Large intestine (tissue), 3 donors: ENCODE measurements around the gene NMNAT2. TPM values are rescaled to one million over a fixed set of nuclear protein-coding genes. Genes with fewer than 3 reads are reported as not detected.
A peak's percentile ranks its signal among the peaks of the same experiment; 100 is the strongest.

Experiments used
- DNase-seq, 2 donors: peaks; one replicate each; pipeline versions ENCODE4 v3.0.0 to v3.0.0-alpha.2; 2013
- H3K27ac ChIP-seq: one replicate; pipeline ENCODE4 v1.5.1; 2013; ENCODE audit warnings: low read length
- H3K27me3 ChIP-seq: 2 replicates; pipeline ENCODE4 v1.6.1; 2013; ENCODE audit warnings: low read length; ENCODE audit not compliant: control insufficient read depth, insufficient read depth
- H3K36me3 ChIP-seq: 2 replicates; pipeline ENCODE4 v1.6.1; 2013; ENCODE audit warnings: low read length; ENCODE audit not compliant: control insufficient read depth, insufficient read depth
- H3K4me1 ChIP-seq: one replicate; pipeline ENCODE4 v1.6.1; 2013; ENCODE audit warnings: low read length; ENCODE audit not compliant: control insufficient read depth, insufficient read depth
- H3K4me3 ChIP-seq: one replicate; pipeline ENCODE4 v1.5.1; 2013; ENCODE audit warnings: low read length
- H3K9me3 ChIP-seq: one replicate; pipeline ENCODE4 v1.6.1; 2013; ENCODE audit warnings: mild to moderate bottlenecking, low read depth, low read length, moderate library complexity; ENCODE audit not compliant: control insufficient read depth
- WGBS: methylation state at CpG from one replicate; pipeline ENCODE4 v1.1.5; 2013; ENCODE audit warnings: low lambda C conversion rate; ENCODE audit not compliant: insufficient coverage; 5-methylcytosine and 5-hydroxymethylcytosine counted together
- polyA plus RNA-seq: library from polyadenylated mRNA; unstranded; fragments of 120-200 nt; gene quantifications from one replicate; pipeline ENCODE4 v1.2.1, GENCODE V29; 2013

The NMNAT2 gene
- polyA plus RNA-seq, 1 donor: 3.3 TPM

- no peak for DNase-seq
- H3K36me3 ChIP-seq: no peaks in the 10 kb centered on the region
- H3K4me1 ChIP-seq: peaks cover 8% of the 10 kb centered on the region
- no peaks in the 10 kb centered on the region for H3K9me3 ChIP-seq
- no peak overlapping the region for H3K27ac ChIP-seq
- WGBS: no CpG with 5 or more reads among the region's 5 CpGs
- H3K4me3 ChIP-seq: no peak overlapping the region
- no peaks in the 10 kb centered on the region for H3K27me3 ChIP-seq
Measured at GRCh38 chr1:183291216-183291762, 126.9 kb downstream of the NMNAT2 start.

GRCh38 chr1:183290628-183291027 is 127.6 kb downstream of the NMNAT2 start:
- H3K27ac ChIP-seq: no peak overlapping the region
- no peaks in the 10 kb centered on the region for H3K36me3 ChIP-seq
- H3K9me3 ChIP-seq: no peaks in the 10 kb centered on the region
- no peak overlapping the region for H3K4me3 ChIP-seq
- no CpG with 5 or more reads among the region's 6 CpGs for WGBS
- DNase-seq: no peak
- H3K4me1 ChIP-seq: peaks cover 8% of the 10 kb centered on the region
- H3K27me3 ChIP-seq: no peaks in the 10 kb centered on the region

- no peak overlapping the region for H3K27ac ChIP-seq
Measured at GRCh38 chr1:183289051-183289496, 129.1 kb downstream of the NMNAT2 start.

GRCh38 chr1:183288583-183288982 is 129.6 kb downstream of the NMNAT2 start:
- no peak for DNase-seq
- no CpG with 5 or more reads among the region's 2 CpGs for WGBS
- no peaks in the 10 kb centered on the region for H3K36me3 ChIP-seq
- no peaks in the 10 kb centered on the region for H3K27me3 ChIP-seq
- H3K9me3 ChIP-seq: no peaks in the 10 kb centered on the region
- H3K4me3 ChIP-seq: no peak overlapping the region
- peaks cover 8% of the 10 kb centered on the region for H3K4me1 ChIP-seq
- no peak overlapping the region for H3K27ac ChIP-seq

More at GRCh38 chr1:183289051-183289496, 129.1 kb downstream of the NMNAT2 start:
- Histone ChIP-seq H3K9me3 (no peaks in the 10 kb centered on the region), H3K36me3 (no peaks in the 10 kb centered on the region), H3K4me1 (peaks cover 8% of the 10 kb centered on the region), H3K27me3 (no peaks in the 10 kb centered on the region), H3K4me3 (no peak overlapping the region)
- no CpG with 5 or more reads among the region's 9 CpGs for WGBS
- no peak for DNase-seq

GRCh38 chr1:183287191-183287675 is 130.9 kb downstream of the NMNAT2 start:
- H3K4me3 ChIP-seq: no peak overlapping the region
- H3K9me3 ChIP-seq: no peaks in the 10 kb centered on the region
- peaks cover 8% of the 10 kb centered on the region for H3K4me1 ChIP-seq
- H3K27me3 ChIP-seq: no peaks in the 10 kb centered on the region
- no CpG with 5 or more reads among the region's 5 CpGs for WGBS
- no peaks in the 10 kb centered on the region for H3K36me3 ChIP-seq
- no peak overlapping the region for H3K27ac ChIP-seq
- peak; percentile 29 to 40 for DNase-seq

- WGBS: no CpG with 5 or more reads among the region's 4 CpGs
- Histone ChIP-seq H3K4me3 (no peak overlapping the region), H3K4me1 (peaks cover 14% of the 10 kb centered on the region), H3K36me3 (no peaks in the 10 kb centered on the region), H3K9me3 (no peaks in the 10 kb centered on the region), H3K27me3 (no peaks in the 10 kb centered on the region), H3K27ac (no peak overlapping the region)
- no peak for DNase-seq
Measured at GRCh38 chr1:183285746-183286145, 132.4 kb downstream of the NMNAT2 start.

GRCh38 chr1:183285256-183285655 is 132.9 kb downstream of the NMNAT2 start:
- Histone ChIP-seq H3K27ac (no peak overlapping the region), H3K4me3 (no peak overlapping the region), H3K4me1 (peaks cover 14% of the 10 kb centered on the region), H3K9me3 (no peaks in the 10 kb centered on the region), H3K36me3 (no peaks in the 10 kb centered on the region), H3K27me3 (no peaks in the 10 kb centered on the region)
- WGBS: no CpG with 5 or more reads among the region's 1 CpG
- DNase-seq: no peak

GRCh38 chr1:183284086-183284485 is 134.1 kb downstream of the NMNAT2 start:
- Histone ChIP-seq H3K36me3 (no peaks in the 10 kb centered on the region), H3K27me3 (no peaks in the 10 kb centered on the region), H3K27ac (no peak overlapping the region), H3K9me3 (no peaks in the 10 kb centered on the region), H3K4me1 (peaks cover 15% of the 10 kb centered on the region), H3K4me3 (no peak overlapping the region)
- no CpG with 5 or more reads among the region's 5 CpGs for WGBS
- DNase-seq: no peak

GRCh38 chr1:183283286-183283685 is 134.9 kb downstream of the NMNAT2 start:
- no peak for DNase-seq
- H3K27ac ChIP-seq: no peak overlapping the region
- H3K27me3 ChIP-seq: no peaks in the 10 kb centered on the region
- no peak overlapping the region for H3K4me3 ChIP-seq
- H3K4me1 ChIP-seq: peaks cover 23% of the 10 kb centered on the region
- H3K9me3 ChIP-seq: no peaks in the 10 kb centered on the region
- H3K36me3 ChIP-seq: no peaks in the 10 kb centered on the region
- no CpG with 5 or more reads among the region's 5 CpGs for WGBS

- Histone ChIP-seq H3K27ac (no peak overlapping the region), H3K9me3 (no peaks in the 10 kb centered on the region), H3K36me3 (no peaks in the 10 kb centered on the region), H3K4me1 (peaks cover 26% of the 10 kb centered on the region), H3K27me3 (no peaks in the 10 kb centered on the region), H3K4me3 (no peak overlapping the region)
- no CpG with 5 or more reads among the region's 9 CpGs for WGBS
- DNase-seq: no peak
Measured at GRCh38 chr1:183282101-183282855, 135.9 kb downstream of the NMNAT2 start.
